GM21786 (cell line): Measurements from ENCODE around the gene GIN1.

Experiments
- ATAC-seq: cut with Tn5 transposase; IDR thresholded peaks from one replicate; pipeline ENCODE4 v1.9.1; 2021; ENCODE audit not compliant: unreplicated experiment

GIN1 gene

GRCh38 chr5:103037673-103038455, 82.1 kb downstream of the GIN1 start:
- no peak for ATAC-seq

GRCh38 chr5:103036601-103037000, 83.3 kb downstream of the GIN1 start:
- ATAC-seq = no peak
